OCI-M2 (cell line): ENCODE measurements around the gene EGFL6.
A peak's percentile ranks its signal among the peaks of the same experiment; 100 is the strongest.
"Not testable (repeated sequence)": the region's sequence is repeated elsewhere in the genome, so short reads cannot be mapped to it uniquely, and the experiment has no call there.

Source experiments
- DNase-seq: peaks from one replicate; lab custom pipeline; 2025; ENCODE audit not compliant: unreplicated experiment; lab: John Stamatoyannopoulos, UW

Gene EGFL6

GRCh38 chrX:13590207-13590606, 20.8 kb downstream of the EGFL6 start:
- no peak for DNase-seq

GRCh38 chrX:13590914-13591313, 21.5 kb downstream of the EGFL6 start:
- DNase-seq: no peak

- DNase-seq: no peak
These were observed 28.5 kb downstream of the EGFL6 start for GRCh38 chrX:13597874-13598273.

- DNase-seq: no peak
These were observed 29.5 kb downstream of the EGFL6 start for GRCh38 chrX:13598877-13599276.

GRCh38 chrX:13599491-13599890, 30.1 kb downstream of the EGFL6 start:
- DNase-seq: no peak

GRCh38 chrX:13605611-13606010, 36.2 kb downstream of the EGFL6 start:
- DNase-seq: no peak

GRCh38 chrX:13607331-13607995, 38.1 kb downstream of the EGFL6 start:
- DNase-seq: no peak

- DNase-seq: no peak
These were observed 38.6 kb downstream of the EGFL6 start for GRCh38 chrX:13607996-13608365.

- no peak for DNase-seq
These were observed 44.8 kb downstream of the EGFL6 start for GRCh38 chrX:13614154-13614553.

GRCh38 chrX:13620207-13620606, 50.8 kb downstream of the EGFL6 start:
- no peak for DNase-seq

- no peak for DNase-seq
These were observed 53.1 kb downstream of the EGFL6 start for GRCh38 chrX:13622401-13622964.

GRCh38 chrX:13627306-13627705, 57.9 kb downstream of the EGFL6 start:
- no peak for DNase-seq

- DNase-seq: not testable (repeated sequence)
These were observed 67.8 kb downstream of the EGFL6 start for GRCh38 chrX:13637224-13637623.

- DNase-seq: no peak
These were observed 68.6 kb downstream of the EGFL6 start for GRCh38 chrX:13638021-13638420.

GRCh38 chrX:13638826-13639225, 69.4 kb downstream of the EGFL6 start:
- no peak for DNase-seq

GRCh38 chrX:13641684-13642083, 72.3 kb downstream of the EGFL6 start:
- DNase-seq: not testable (repeated sequence)

- no peak for DNase-seq
These were observed 76.2 kb downstream of the EGFL6 start for GRCh38 chrX:13645464-13646153.

GRCh38 chrX:13646154-13646549, 76.8 kb downstream of the EGFL6 start:
- no peak for DNase-seq

- DNase-seq: peak; percentile 60
These were observed 78.4 kb downstream of the EGFL6 start for GRCh38 chrX:13647709-13648212.

- DNase-seq: not testable (repeated sequence)
These were observed 78.9 kb downstream of the EGFL6 start for GRCh38 chrX:13648336-13648735.

GRCh38 chrX:13649838-13650237, 80.4 kb downstream of the EGFL6 start:
- DNase-seq: no peak

- DNase-seq: no peak
These were observed 80.9 kb downstream of the EGFL6 start for GRCh38 chrX:13650318-13650717.
